HEK293 (cell line): ENCODE results near the gene FAM131B.

Experiments
- BCL11B ChIP-seq: fragments of 450-650 bp; formaldehyde crosslinking; IDR thresholded peaks from 2 replicates; pipeline ENCODE4 v1.5.1; 2016; ENCODE audit warnings: low read depth, missing biosample characterization, missing genetic modification characterization
- ZNF138 ChIP-seq: fragments of 450-650 bp; formaldehyde crosslinking; IDR thresholded peaks from 2 replicates; pipeline ENCODE4 v1.5.1; 2016; ENCODE audit warnings: missing biosample characterization, missing genetic modification characterization, borderline replicate concordance
- TF ChIP-seq, protein P1 (sequence below): fragments of 450-650 bp; formaldehyde crosslinking; IDR thresholded peaks from 2 replicates; pipeline ENCODE4 v1.5.1; 2016; ENCODE audit warnings: missing biosample characterization, missing genetic modification characterization
- TF ChIP-seq, protein P2 (sequence below): fragments of 450-650 bp; formaldehyde crosslinking; IDR thresholded peaks from 2 replicates; pipeline ENCODE4 v1.5.1; 2017; ENCODE audit warnings: missing biosample characterization, missing genetic modification characterization

DNA sequence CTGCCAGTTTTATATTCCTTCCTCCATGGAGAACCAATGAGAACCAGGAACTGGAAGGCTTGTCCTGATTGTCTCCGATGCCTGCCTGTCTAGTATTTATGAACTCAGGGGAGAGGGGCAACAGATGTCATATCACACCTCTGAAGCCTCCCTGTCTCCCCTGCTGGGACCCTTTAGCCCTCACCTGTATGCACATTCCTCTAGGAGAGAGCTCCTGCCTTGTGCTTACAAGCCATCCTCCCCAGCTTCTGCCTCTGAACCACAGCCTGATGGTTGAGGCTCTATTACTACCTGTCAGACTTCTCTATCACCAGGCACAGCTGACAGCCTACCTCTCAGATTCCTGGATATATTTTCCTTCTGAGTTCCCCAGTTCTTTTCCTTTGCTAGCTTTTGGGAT, 5.9 kb upstream of the FAM131B start:
- no peak for TF ChIP-seq BCL11B (tag by site-specific recombination)
- TF ChIP-seq, protein P1, sequence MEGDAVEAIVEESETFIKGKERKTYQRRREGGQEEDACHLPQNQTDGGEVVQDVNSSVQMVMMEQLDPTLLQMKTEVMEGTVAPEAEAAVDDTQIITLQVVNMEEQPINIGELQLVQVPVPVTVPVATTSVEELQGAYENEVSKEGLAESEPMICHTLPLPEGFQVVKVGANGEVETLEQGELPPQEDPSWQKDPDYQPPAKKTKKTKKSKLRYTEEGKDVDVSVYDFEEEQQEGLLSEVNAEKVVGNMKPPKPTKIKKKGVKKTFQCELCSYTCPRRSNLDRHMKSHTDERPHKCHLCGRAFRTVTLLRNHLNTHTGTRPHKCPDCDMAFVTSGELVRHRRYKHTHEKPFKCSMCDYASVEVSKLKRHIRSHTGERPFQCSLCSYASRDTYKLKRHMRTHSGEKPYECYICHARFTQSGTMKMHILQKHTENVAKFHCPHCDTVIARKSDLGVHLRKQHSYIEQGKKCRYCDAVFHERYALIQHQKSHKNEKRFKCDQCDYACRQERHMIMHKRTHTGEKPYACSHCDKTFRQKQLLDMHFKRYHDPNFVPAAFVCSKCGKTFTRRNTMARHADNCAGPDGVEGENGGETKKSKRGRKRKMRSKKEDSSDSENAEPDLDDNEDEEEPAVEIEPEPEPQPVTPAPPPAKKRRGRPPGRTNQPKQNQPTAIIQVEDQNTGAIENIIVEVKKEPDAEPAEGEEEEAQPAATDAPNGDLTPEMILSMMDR (tag by site-specific recombination), result no peak
- TF ChIP-seq, protein P2, sequence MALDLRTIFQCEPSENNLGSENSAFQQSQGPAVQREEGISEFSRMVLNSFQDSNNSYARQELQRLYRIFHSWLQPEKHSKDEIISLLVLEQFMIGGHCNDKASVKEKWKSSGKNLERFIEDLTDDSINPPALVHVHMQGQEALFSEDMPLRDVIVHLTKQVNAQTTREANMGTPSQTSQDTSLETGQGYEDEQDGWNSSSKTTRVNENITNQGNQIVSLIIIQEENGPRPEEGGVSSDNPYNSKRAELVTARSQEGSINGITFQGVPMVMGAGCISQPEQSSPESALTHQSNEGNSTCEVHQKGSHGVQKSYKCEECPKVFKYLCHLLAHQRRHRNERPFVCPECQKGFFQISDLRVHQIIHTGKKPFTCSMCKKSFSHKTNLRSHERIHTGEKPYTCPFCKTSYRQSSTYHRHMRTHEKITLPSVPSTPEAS, result no peak
- no peak for TF ChIP-seq ZNF138 (tag by site-specific recombination)
